Dermis blood vessel endothelial cell (primary cell): ENCODE data around the gene RNF112. TPM values are rescaled to one million over a fixed set of nuclear protein-coding genes. Genes with fewer than 3 reads are reported as not detected.
A peak's percentile ranks its signal among the peaks of the same experiment; 100 is the strongest.

Experiments used
- DNase-seq: peaks from one replicate; pipeline ENCODE4 v3.0.0; 2010
- total RNA-seq: library from RNA; depleted of rRNA; stranded (reverse); fragments of >200 nt; gene quantifications from 2 replicates; pipeline ENCODE4 v1.2.3, GENCODE V29; 2014

The RNF112 gene
- total RNA-seq, 1 donor from 2014 or later, result 0.51 TPM

GRCh38 chr17:19375732-19376131 lies 35.3 kb upstream of the RNF112 start:
- DNase-seq, result no peak

- DNase-seq, result peak; percentile 12
Observed at GRCh38 chr17:19376811-19377210, 34.2 kb upstream of the RNF112 start.

GRCh38 chr17:19377602-19378415 lies 33.2 kb upstream of the RNF112 start:
- peak; percentile 99 for DNase-seq

- DNase-seq, result peak; percentile 30
Observed at GRCh38 chr17:19378416-19379360, 32.3 kb upstream of the RNF112 start, which contains the start of gene MAPK7. MAPK7 (plus strand) TSS chr17:19378498; CDS start chr17:19378901, 403 bp downstream.

GRCh38 chr17:19379361-19380065 lies 31.5 kb upstream of the RNF112 start:
- no peak for DNase-seq

GRCh38 chr17:19380481-19381301 lies 30.3 kb upstream of the RNF112 start:
- no peak for DNase-seq

- DNase-seq, result no peak
Observed at GRCh38 chr17:19381361-19381740, 29.7 kb upstream of the RNF112 start.

- no peak for DNase-seq
Observed at GRCh38 chr17:19381741-19382444, 29.1 kb upstream of the RNF112 start.

GRCh38 chr17:19382531-19383444 lies 28.2 kb upstream of the RNF112 start:
- no peak for DNase-seq

GRCh38 chr17:19383681-19384470 lies 27.2 kb upstream of the RNF112 start:
- no peak for DNase-seq

GRCh38 chr17:19384723-19385391 lies 26.2 kb upstream of the RNF112 start:
- DNase-seq, result no peak

- no peak for DNase-seq
Observed at GRCh38 chr17:19385521-19385983, 25.5 kb upstream of the RNF112 start.

GRCh38 chr17:19386051-19386929 lies 24.7 kb upstream of the RNF112 start:
- no peak for DNase-seq

GRCh38 chr17:19386974-19387920 lies 23.8 kb upstream of the RNF112 start, which contains the start of gene MFAP4:
MFAP4 (minus strand) TSS chr17:19387190; CDS start chr17:19387155, 35 bp downstream.
- DNase-seq, result no peak

GRCh38 chr17:19387921-19388521 lies 23.0 kb upstream of the RNF112 start:
- DNase-seq, result no peak
